DND-41 (cell line): ENCODE measurements around the gene APOC3.

Experiments used
- CTCF ChIP-seq: IDR thresholded peaks from 2 replicates; pipeline ENCODE4 v1.5.1; 2012; ENCODE audit warnings: borderline replicate concordance, low read length, moderate library complexity, mild to moderate bottlenecking; ENCODE audit not compliant: poor library complexity, severe bottlenecking; ENCODE audit errors: extremely low read depth
- EZH2 ChIP-seq: IDR thresholded peaks from 3 replicates; pipeline ENCODE4 v1.6.1; 2012; ENCODE audit warnings: borderline replicate concordance, low read depth, mild to moderate bottlenecking, moderate library complexity, low read length, inconsistent platforms; ENCODE audit not compliant: severe bottlenecking

GRCh38 chr11:116857316-116857715 lies 27.6 kb downstream of the APOC3 start:
- TF ChIP-seq EZH2 (no peak), CTCF (no peak)
